HG03108 (cell line): ENCODE measurements around the gene VGF.

Source experiments
- ATAC-seq: cut with Tn5 transposase; IDR thresholded peaks from one replicate; pipeline ENCODE4 v1.9.1; 2021; ENCODE audit warnings: moderate library complexity; ENCODE audit not compliant: unreplicated experiment

The VGF gene

DNA sequence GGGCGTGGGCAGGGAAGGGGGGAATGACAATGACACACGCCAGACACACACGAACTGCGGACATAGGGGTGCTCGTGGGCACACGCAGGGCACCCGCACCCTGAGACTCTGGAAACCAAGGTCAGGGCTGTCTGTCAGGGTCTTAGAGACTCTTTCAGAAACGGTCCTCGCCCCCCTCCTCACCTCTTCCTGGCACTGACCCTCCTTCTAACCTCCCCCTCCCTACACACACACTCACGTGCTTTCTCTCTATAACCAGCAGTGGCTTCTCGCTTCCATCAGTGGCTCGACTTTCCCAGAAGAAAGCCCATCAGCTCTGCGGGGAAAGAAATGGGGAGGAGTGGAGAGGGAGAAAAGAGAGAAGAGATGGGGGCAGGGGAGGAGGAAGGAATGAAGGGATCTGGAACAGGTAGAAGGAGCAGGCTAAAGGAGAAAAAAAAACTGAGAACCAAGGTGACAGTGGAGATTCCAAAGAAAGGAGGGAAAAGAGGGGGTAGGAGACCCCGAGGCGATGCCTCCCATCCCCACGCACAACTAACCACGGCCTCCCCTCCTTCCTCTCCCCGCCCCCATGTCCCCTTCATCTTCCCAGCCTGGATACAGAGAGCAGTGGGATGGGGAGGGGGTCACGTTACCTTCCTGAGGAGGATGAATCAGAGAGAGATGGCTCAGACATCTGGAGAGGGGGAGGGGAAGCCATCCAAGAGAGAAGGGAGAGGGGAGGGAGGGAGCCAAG is 1.7 kb upstream of the VGF start:
- no peak for ATAC-seq

DNA sequence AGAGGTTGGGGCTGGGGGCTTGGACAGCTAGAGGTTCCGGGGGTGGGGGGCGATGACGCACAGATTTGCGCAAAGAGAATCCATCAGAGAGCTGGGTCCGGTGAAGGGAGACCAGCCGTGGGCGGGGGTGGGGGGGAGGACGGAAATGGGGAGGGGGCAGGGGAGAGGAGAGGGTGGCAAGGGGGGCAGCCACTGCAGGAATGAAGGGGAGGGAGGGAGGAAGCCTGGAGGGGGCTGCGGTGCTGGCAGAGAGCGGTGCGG is 1.2 kb upstream of the VGF start:
- no peak for ATAC-seq

DNA sequence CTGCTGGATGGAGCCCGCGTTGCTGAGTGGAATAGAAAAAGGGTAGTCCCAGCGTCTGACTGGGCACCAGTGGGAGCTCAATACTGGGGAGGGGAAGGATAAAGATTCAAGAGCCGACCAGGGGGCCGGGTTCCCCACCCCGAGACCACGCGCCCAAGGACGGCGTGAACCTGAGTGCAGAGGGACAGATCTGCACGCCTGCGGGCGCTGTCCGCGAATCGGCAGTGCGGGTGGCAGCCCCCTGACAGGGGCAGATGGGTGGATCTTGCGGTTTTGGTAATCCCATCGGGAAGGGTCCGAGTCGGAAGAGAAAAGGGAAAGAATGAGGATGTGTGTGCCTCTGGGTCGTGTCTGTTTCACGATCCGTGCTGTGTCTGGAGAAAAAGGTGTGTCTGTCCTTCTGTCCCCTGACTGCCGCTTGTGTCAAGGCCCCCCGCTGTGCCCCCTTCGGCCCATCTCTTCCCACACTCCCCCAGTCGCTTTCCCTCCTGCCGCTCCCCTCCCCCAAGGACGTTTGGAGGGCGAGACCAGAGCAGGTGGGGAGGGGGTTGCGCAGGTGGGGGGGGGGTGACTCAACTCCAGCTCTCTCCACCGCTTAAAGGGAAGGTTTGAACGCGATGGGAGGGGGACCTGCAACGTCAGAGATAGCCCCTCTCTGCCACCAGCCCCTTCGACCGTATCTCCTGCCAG is 734 bp upstream of the VGF start:
- no peak for ATAC-seq

DNA sequence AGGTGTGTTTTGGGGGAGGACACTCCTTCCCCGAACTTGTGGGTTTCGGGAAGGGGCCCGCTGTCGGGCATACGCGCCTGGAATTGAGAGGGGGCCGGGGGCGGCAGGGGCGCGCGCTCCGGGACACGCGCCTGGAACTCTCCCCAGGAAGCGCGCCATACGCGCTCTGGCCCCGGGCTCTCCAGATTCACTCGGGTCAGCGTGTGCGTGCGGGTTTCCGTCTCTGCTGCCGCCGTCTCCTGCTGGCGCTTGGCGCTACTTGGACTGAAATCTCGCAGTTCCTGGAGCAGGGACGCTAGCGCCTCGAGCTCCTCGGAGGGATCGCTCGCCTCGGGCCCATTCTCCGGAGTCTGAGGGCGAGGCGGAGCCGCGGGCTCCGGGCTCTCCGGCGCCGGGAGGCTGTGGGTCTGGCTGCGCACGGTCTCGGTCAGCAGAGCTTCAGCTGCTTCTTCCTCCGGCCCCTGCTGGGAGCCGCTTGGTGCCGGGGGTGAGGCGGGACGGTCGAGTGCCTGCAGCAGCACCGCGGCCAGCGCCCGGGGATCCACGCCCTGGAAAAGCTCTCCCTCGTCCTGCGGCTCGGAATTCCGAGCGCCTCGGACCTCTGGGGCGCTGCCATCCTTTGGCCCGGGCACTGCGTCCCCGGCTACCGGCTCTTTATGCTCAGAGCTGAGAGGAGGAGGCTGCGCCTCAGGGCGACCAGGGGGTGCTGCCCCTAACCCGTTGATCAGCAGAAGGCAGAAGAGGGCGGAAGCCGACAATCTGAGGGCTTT is 1.1 kb downstream of the VGF start:
- ATAC-seq, result no peak

DNA sequence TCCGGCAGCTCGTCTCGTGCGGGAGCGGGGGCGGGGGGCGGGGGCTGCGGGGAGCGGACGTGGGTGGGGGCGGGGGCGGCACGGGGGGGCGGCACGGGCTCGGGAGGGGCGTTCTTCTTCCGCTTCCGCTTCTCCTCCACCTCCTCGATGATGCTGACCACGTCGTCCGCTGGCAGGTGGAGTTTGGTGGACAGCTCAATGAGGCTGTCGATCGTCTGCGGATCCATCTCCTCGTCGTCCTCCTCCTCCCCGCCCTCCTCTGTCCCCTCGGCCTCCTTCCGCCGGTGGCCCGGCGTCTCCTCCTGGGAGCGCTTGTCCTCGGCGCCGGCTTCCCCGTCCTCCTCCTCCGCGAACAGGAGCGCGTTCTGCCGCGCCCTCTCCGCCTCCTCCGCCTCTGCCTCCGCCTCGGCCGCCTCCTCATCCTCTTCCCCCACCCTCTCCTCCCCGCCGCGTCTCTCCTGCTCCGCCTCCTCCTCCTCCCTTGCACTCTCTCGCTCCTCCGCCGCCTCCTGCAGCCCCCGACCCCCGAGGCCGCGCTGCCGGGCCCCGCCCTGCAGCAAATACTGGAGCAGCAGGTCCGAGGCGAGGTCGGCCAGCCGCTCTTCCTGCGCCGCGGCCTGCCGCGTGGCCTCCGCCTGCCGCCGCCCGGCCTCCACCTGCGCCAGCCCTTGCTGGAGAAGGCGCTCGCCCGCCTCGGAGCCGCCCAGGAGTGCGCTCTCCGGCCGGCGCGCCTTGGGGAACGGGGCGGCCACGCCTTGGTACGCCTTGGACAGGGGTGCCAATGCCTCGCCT is 1.9 kb downstream of the VGF start:
- no peak for ATAC-seq

DNA sequence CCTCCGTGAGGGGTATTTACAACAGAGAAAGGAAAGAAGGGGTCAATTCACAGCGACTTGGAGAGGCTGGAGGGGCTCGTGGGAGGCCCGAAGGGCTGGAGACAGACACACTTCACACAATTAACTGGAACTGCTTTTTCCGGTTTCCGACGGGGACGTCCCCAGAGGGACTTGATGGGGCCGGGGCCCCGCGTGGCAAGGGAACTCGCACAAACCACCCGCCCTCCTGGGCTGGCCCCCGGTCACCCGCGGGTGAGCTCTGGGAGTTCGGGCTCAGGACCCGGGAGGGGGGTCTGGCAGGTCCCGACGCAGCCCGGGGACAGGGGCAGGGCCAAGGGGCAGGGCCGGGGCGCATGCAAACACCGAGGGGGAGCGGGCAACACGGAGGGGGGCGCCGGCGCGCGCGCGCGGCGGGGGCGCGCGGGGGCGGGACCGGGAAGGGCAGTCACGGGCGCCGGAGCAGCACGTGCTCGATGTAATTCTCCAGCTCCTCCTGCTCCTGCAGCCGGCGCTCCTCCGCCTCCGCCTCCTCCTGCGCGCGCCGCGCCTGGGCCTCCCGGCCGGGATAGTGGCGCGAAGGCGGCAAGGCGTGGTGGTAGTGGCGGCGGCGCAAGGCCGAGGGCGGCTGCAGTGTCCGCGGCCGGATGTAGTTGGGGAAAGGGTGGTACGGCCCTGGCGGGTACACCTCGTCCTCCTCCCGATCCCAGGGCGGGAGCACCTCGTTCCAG is 2.7 kb downstream of the VGF start:
- ATAC-seq, result no peak

DNA sequence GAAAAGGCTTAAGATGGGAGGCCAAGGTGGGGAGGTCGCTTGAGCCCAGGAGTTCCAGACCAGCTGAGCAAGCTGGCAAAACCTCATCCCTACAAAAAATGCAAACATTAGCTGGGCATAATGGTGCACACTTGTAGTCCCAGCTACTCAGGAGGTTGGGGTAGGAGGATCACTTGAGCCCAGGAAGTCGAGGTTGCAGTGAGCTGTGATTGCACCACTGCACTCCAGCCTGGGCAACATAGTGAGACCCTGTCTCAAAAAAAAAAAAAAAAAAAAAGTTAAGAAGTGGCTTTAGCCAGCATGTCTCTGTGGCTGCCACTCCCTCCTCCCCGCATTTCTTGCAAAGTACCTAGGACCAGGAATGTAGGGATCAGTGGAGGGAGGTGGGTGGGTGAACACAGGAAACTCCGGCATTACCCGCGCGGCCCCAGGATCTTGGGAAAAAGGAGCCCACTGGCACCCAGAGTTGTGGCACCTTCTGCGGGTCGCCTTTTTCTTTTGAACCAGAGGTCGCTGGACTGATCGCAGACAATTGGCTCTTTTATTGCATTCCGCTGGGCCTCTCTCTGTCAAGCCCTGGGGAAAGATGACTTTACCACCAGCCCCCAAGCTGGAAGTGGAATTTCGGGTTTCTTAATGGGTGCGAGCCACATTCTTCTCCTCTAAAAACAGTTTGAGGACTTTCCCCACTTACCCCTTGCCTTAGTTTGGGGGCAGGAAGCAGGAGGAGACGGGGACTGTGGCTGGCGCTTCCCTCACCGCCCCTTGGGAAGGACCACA is 3.5 kb downstream of the VGF start:
- ATAC-seq, result no peak

DNA sequence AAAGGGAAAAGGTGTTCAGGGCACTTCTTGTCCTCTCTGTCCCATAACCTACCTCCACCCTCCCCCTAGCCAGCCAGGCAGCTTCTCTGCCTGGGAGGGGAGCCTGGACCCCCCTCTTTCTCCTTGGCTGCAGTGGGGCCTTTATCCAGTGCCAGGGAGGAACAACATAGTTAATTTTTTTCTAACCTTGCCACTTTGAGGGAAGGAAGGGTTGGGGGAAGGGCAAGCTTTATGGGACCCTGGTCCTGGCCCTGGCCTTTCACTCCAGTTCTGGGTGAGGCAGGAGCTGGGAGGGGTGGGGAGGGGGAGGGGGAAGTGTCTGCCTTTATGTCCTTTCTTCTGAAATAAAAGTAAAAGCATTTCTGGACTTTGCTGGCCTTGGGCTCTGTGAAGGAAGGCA is 4.5 kb downstream of the VGF start:
- ATAC-seq, result no peak

DNA sequence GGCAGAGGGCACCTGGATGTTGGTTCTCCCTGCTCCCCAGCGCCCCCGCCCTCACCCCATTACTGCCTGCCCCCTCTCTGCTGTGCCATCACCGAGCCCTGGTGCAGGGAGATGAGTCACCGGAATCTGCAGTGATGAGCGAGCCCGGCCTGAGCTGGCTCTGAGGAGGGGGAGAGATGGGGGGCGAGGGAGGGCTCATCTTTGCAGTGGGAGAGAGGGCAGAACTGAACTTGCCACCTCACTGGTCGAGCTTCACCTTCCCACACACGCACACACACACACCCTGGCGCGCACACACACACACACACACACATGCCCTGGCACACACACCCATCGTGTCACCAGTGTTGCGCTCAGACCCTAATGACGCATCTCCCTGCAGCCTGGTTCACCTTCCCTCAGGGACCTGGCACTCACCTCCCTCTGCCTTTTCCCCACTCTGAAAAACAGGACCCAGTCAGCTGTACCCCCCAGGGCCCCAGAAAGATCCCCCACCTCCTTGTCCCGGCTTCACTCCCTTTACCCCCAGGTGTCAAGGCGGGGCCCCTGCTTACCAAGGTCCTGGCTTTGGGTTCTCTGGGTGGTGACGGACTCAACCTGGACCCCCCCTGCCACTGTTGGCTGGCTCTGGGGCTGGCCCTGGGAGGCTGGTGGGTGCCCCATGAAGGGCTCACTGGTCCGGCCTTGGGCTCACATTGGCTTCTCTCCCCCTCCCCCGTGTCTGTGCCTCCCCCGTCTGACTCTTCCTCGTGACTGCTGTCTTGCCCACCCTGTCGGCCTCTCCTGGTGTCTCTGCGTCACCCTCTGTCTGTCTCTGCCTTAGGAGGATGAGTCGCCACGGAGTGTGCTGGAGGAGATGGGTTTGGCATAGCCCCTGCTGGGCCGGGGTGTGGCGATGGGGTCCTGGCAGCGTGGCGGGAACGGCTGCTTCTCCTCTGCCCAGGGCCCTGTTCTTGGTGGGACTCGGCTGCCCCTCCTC is 5.4 kb downstream of the VGF start:
- ATAC-seq, result no peak

DNA sequence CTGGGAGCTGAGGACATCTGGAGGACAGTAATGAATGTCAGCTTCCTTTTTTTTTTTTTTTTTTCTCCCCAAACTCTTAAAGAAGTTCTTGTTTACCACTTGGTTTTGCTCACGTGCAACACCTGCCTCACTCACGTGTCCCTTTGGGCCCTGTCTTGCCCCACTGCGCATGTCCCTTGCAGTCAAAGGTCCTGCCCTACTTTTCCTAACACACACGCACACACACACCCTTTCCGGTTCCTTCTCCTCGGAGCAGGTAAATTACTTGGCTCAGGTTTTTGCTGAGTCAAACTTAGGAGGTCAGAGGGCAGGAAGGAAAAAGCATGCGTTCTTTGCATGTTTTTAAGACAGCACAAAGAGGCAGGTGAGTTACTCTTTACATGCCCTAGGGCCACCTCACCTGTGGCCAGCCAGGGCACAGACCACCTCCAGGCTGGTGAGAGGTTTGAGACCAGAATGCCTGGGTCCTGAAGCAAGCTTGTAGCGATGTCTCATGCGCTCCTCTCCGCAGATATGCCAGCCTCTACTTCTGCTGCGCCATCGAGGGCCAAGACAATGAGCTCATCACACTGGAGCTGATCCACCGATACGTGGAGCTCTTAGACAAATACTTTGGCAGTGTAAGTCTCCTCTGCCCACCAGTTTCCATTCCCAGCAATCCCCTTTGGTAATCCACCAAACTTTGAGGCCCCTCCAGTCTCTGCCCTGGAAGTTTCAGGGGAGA is 8.3 kb downstream of the VGF start:
- no peak for ATAC-seq

DNA sequence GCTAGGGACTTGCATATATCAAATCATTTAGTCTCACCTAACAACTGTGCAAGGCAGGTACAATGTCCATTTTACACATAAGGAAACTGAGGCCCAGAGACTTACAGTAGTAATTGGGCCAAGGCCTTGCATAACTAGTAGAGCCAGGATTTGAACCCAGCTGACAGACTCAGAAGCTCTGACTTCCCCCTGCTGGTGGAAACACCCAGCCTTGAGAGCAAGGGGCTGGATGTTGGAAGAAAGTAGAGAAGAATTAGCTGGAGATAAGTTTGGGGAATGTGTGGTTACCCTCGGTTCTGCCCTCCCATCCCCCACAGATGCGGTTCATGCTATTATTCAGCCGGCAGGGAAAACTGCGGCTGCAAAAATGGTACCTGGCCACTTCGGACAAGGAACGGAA is 9.1 kb downstream of the VGF start:
- ATAC-seq, result no peak

DNA sequence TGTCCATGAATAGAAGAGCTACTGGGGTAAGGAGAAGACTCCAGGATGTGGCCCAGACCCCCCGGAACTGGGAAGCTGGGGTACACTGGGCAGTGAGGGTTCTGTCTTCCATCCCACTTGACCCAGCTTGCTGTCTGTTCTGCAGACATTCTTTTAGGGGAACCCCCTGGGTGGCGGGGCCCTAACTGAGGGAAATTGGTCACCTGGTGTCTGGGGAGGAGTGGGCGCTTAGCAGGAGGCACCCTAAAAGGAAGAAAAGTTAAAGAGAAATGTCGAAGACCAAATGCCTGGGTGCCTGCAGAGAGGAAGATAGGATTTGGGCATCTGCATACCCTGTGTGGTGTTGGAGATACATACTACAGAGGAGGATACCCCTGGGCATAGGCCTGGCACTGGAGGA is 10.1 kb downstream of the VGF start:
- ATAC-seq, result no peak

DNA sequence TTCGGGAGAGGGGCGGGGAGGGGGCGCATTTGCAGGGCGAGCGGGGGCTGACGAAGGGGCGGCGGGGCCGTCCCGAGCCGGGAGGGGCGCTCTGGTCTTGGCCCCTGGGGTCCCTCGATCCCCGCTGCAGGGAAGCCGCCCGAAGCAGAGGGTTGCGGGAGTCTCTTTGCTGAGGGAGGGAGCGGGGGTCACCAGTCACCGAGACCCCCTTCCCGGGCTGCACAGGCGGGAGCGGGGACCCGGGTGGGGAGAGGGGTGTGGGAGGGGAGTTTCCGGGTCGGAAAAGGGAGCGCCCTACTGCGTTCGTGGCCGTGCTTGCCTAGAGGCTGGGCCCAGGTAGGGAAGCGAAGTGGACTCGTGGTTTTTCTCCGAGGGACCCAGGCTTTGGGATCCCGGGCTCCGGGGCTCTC is 10.7 kb downstream of the VGF start:
- peak; percentile 6 for ATAC-seq

DNA sequence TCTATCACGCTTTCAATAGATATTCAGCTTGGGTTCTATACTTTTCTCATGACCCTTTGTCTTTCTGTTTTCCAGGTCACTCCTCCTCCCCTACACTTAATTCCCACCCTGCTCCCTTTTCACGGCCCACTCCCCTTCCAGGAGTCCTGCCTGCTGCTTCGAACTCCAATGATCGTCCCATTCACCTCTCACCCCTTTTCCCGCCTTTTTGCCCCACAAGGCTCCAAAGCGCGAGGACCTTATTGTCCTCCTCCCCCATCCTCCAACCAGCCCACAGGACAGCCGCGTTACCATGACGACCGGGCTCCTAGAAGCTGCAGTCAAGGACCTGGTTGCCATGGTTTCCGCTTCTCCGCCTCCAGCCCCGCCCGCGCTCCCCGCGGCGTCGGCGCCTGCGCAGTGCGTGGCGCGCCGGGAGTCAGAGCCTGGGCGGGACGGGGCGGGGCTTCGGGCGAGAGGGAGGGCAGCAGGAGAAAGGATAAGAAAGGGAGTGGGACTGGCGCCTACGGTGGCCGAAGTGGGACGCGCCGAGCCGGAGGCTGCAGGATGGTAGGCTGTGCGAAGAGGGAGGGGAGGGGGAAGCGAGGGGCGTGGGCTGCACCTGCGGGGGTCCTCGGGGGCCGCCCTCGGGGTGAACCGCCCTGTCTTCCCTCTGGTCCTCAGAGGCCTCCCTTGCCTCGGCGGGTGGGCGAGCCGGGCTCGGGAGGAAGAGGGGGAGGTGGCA is 11.2 kb downstream of the VGF start, which contains the start of gene AP1S1:
TSS of gene AP1S1 (plus strand) at position 508 of the 724 bp plus-strand sequence. CDS start at position 547, 39 bp downstream.
- peak; percentile 69 for ATAC-seq

DNA sequence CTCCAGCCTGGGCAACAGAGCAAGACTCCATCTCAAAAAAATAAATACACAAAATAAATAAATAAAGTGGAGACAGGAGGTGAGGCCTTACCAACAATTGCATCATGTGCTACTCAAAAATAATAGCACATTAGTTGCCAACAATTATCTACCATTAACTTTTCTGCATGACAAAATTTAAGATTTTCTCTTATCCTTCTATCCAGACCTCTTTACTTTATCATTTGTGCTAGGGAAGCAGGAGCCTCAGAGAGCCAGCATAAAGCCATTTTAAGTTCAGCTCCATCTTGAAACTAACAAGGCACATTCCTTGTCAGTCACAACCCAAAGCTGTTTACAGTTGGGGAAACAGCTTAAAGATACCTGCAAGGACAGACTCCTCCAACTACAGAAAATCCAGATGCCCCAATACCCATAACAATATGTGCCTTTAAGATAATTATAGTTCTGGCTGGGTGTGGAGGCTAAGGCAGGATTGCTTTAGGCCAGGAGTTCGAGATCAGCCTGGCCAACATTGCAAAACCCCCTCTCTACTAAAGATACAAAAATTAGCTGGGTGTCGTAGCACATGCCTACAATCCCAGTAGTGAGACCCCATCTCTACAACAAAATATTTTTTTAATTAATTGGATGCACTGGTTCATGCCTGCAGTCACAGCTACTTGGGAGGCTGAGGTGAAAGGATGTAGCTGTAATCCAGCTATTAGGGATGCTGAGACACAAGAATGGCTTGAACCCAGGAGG is 13.3 kb downstream of the VGF start:
- ATAC-seq, result no peak

DNA sequence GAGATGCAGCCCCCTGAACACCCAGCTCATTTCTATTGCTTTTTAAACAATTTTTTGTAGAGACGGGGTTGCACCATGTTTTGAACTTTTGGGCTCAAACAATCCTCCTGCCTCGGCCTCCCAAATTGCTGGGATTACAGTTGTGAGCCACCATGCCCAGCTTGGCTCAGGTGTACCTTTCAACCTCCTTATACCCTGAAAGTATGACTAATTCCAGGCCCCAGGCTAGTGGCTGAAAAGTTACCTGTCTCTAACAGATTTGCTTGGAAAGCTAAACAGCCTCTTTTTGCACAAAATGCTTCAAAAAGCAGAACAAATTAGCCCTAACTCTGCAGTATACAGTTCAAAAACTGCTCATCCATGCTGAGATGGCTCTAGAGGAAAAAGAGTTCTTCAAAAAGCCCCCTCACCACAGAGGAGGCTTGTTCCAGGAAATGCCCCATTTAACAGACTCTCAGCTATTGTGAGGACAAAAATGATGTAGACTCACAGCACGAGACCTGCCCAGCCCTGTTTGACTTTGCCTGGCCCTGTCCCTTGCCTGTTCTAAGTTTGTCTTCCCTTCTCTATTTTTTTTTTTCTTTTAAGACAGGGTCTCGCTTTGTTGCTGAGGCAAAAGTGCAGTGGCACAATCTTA is 24.5 kb downstream of the VGF start:
- no peak for ATAC-seq
